Liver (tissue), 9 donors: Measurements from ENCODE around the gene ABCA6. TPM values are rescaled to one million over a fixed set of nuclear protein-coding genes. Genes with fewer than 3 reads are reported as not detected.

ENCODE experiments used
- DNase-seq: peaks from one replicate; pipeline ENCODE4 v3.0.0-alpha.2; 2017; ENCODE audit warnings: low spot score
- H3K27ac ChIP-seq, 2 donors: one replicate each; pipeline ENCODE4 v1.7.0; 2013; ENCODE audit warnings: inconsistent platforms in 2 of 2, low read length in 2 of 2, control low read depth in 1 of 2, low read depth in 1 of 2, mild to moderate bottlenecking in 1 of 2
- H3K27me3 ChIP-seq, 4 donors: one replicate each; pipeline versions ENCODE4 v1.6.1 to v1.7.0; 2013; ENCODE audit warnings: low read length in 3 of 4, inconsistent platforms in 1 of 4, mild to moderate bottlenecking in 1 of 4, moderate library complexity in 1 of 4; ENCODE audit not compliant: control insufficient read depth in 4 of 4, insufficient read depth in 4 of 4
- H3K36me3 ChIP-seq, 4 donors: one replicate each; pipeline versions ENCODE4 v1.6.1 to v1.7.0; 2013; ENCODE audit warnings: low read length in 3 of 4, mild to moderate bottlenecking in 3 of 4, low read depth in 1 of 4, moderate library complexity in 1 of 4; ENCODE audit not compliant: control insufficient read depth in 4 of 4, insufficient read depth in 3 of 4
- H3K4me1 ChIP-seq, 4 donors: one replicate each; pipeline versions ENCODE4 v1.6.1 to v1.7.0; 2013; ENCODE audit warnings: low read length in 3 of 4, mild to moderate bottlenecking in 3 of 4, moderate library complexity in 1 of 4; ENCODE audit not compliant: control insufficient read depth in 4 of 4, insufficient read depth in 4 of 4
- H3K4me3 ChIP-seq, 3 donors: one replicate each; pipeline versions ENCODE4 v1.6.1 to v1.7.0; 2013; ENCODE audit warnings: low read length in 3 of 3, control low read depth in 1 of 3, low read depth in 1 of 3, mild to moderate bottlenecking in 1 of 3
- H3K9ac ChIP-seq, 2 donors: one replicate each; pipeline ENCODE4 v1.7.0; 2013; ENCODE audit warnings: low read length in 2 of 2, mild to moderate bottlenecking in 2 of 2, moderate library complexity in 2 of 2, control low read depth in 1 of 2, low read depth in 1 of 2
- H3K9me3 ChIP-seq, 4 donors: one replicate each; pipeline versions ENCODE4 v1.6.1 to v1.7.0; 2013; ENCODE audit warnings: low read length in 3 of 4; ENCODE audit not compliant: control insufficient read depth in 4 of 4
- ATF3 ChIP-seq: IDR thresholded peaks from 2 replicates; pipeline ENCODE4 v1.6.1; 2016; ENCODE audit warnings: antibody characterized with exemption
- CTCF ChIP-seq: fragments of 150-350 bp; IDR thresholded peaks from 2 replicates; pipeline ENCODE4 v1.5.1; 2017; ENCODE audit warnings: improper control_type of control experiment, low read depth, low read length; ENCODE audit not compliant: missing input control
- EGR1 ChIP-seq, 2 donors: IDR thresholded peaks; 2 replicates each; pipeline ENCODE4 v1.6.1; 2016 to 2018; ENCODE audit warnings: antibody characterized with exemption in 2 of 2, low read depth in 2 of 2
- FOXA1 ChIP-seq: IDR thresholded peaks from 2 replicates; pipeline ENCODE4 v1.6.1; 2016; ENCODE audit warnings: antibody characterized with exemption
- FOXA2 ChIP-seq: IDR thresholded peaks from 2 replicates; pipeline ENCODE4 v1.6.1; 2016; ENCODE audit warnings: antibody characterized with exemption
- GABPA ChIP-seq, 2 donors: IDR thresholded peaks in 1 of 2; conservative IDR thresholded peaks in 1 of 2; 2 replicates each; pipeline ENCODE4 v1.6.1; 2016; ENCODE audit warnings: antibody characterized with exemption in 2 of 2, mild to moderate bottlenecking in 1 of 2, moderate library complexity in 1 of 2
- HNF4A ChIP-seq, 2 donors: conservative IDR thresholded peaks; 2 replicates each; pipeline ENCODE4 v1.6.1; 2016; ENCODE audit warnings: antibody characterized with exemption in 2 of 2, mild to moderate bottlenecking in 2 of 2
- HNF4G ChIP-seq: IDR thresholded peaks from 2 replicates; pipeline ENCODE4 v1.6.1; 2016; ENCODE audit warnings: antibody characterized with exemption
- JUND ChIP-seq, 2 donors: IDR thresholded peaks; 2 replicates each; pipeline ENCODE4 v1.6.1; 2016; ENCODE audit warnings: antibody characterized with exemption in 2 of 2
- MAX ChIP-seq: IDR thresholded peaks from 2 replicates; pipeline ENCODE4 v1.6.1; 2016; ENCODE audit warnings: antibody characterized with exemption
- NR2F2 ChIP-seq: IDR thresholded peaks from 2 replicates; pipeline ENCODE4 v1.6.1; 2016; ENCODE audit warnings: antibody characterized with exemption
- RAD21 ChIP-seq, 2 donors: IDR thresholded peaks; 2 replicates each; pipeline ENCODE4 v1.6.1; 2016; ENCODE audit warnings: antibody characterized with exemption in 2 of 2, mild to moderate bottlenecking in 2 of 2
- REST ChIP-seq: IDR thresholded peaks from 2 replicates; pipeline ENCODE4 v1.6.1; 2016; ENCODE audit warnings: antibody characterized with exemption, mild to moderate bottlenecking
- RXRA ChIP-seq, 2 donors: IDR thresholded peaks; 2 replicates each; pipeline ENCODE4 v1.6.1; 2017 to 2018; ENCODE audit warnings: antibody characterized with exemption in 2 of 2, mild to moderate bottlenecking in 1 of 2
- SP1 ChIP-seq: IDR thresholded peaks from 2 replicates; pipeline ENCODE4 v1.6.1; 2018; ENCODE audit warnings: antibody characterized with exemption, mild to moderate bottlenecking
- TAF1 ChIP-seq: conservative IDR thresholded peaks from 2 replicates; pipeline ENCODE4 v1.6.1; 2016; ENCODE audit warnings: antibody characterized with exemption, mild to moderate bottlenecking
- YY1 ChIP-seq: IDR thresholded peaks from 2 replicates; pipeline ENCODE4 v1.6.1; 2016; ENCODE audit warnings: antibody characterized with exemption, mild to moderate bottlenecking
- ZBTB33 ChIP-seq: IDR thresholded peaks from 2 replicates; pipeline ENCODE4 v1.6.1; 2016; ENCODE audit warnings: antibody characterized with exemption
- WGBS: extraction: QIAGEN DNeasy Blood & Tissue Kit; methylation state at CpG from one replicate; pipeline ENCODE4 v1.1.7; 2013; 5-methylcytosine and 5-hydroxymethylcytosine counted together
- polyA plus RNA-seq, 2 donors: library from polyadenylated mRNA; stranded (reverse) in 1 of 2; unstranded in 1 of 2; fragments of 200-250 nt in 1 of 2; fragments of >200 nt in 1 of 2; fragmentation: Nextera tagmentation in 1 of 2; extraction: Ambion mirVana in 1 of 2; gene quantifications; one replicate each; pipeline versions ENCODE4 v1.2.1 to v1.2.3, GENCODE V29; 2013 to 2015
- total RNA-seq, 2 donors: library from RNA; depleted of rRNA; stranded (reverse); fragments of >200 nt; gene quantifications; one replicate each; pipeline ENCODE4 v1.2.3, GENCODE V29; 2014
- donor health status: healthy.
- donor health status: healthy.
- donor health status: healthy.
- donor health status: healthy.
- donor health status: healthy.

Gene ABCA6
- total and polyA plus RNA-seq, 4 donors = 37.5 to 158 (median 47.5) TPM

- TF ChIP-seq CTCF (no peak), HNF4G (peak; percentile 22), NR2F2 (no peak), MAX (peak; percentile 35), FOXA1 (peak; percentile 99), FOXA2 (peak; percentile 99), RAD21 (IDR thresholded peaks at IDR 0.05) (peak; percentile 26 to 45), TAF1 (no peak), SP1 (peak; percentile 89), HNF4A (conservative IDR thresholded peaks at IDR 0.05) (peak; percentile 77 to 84), JUND (IDR thresholded peaks at IDR 0.05) (peak; percentile 45 to 84)
Measured at GRCh38 chr17:69122065-69122464, 19.6 kb downstream of the ABCA6 start (continued).

- DNase-seq = no peak
- Histone ChIP-seq H3K4me3 (no peak overlapping the region), H3K27me3 (no peaks in the 10 kb centered on the region), H3K36me3 (peaks cover under 1 to 29% (median 6%) of the 10 kb centered on the region in 4 donors), H3K27ac (no peak overlapping the region), H3K4me1 (peaks cover 4 to 38% (median 10%) of the 10 kb centered on the region in 4 donors), H3K9ac (no peak overlapping the region), H3K9me3 (no peaks in the 10 kb centered on the region)
- WGBS = 68% methylated on average over 2 of the region's 2 CpGs
- TF ChIP-seq SP1 (no peak), HNF4A (conservative IDR thresholded peaks at IDR 0.05) (no peak), JUND (IDR thresholded peaks at IDR 0.05) (no peak), HNF4G (no peak), GABPA (IDR thresholded peaks at IDR 0.05 in 1 of 2, conservative IDR thresholded peaks at IDR 0.05 in 1 of 2) (no peak), YY1 (no peak), MAX (no peak), REST (no peak), RXRA (IDR thresholded peaks at IDR 0.05) (no peak), NR2F2 (no peak), CTCF (no peak), FOXA2 (no peak), ZBTB33 (no peak), FOXA1 (no peak), TAF1 (no peak), EGR1 (IDR thresholded peaks at IDR 0.05; ENCODE audit: low read depth in 2 of 2) (no peak), ATF3 (no peak), RAD21 (IDR thresholded peaks at IDR 0.05) (no peak)
Measured at GRCh38 chr17:69117855-69118784, 23.6 kb downstream of the ABCA6 start.
